GM18907 (cell line): ENCODE data around the gene RPL27A.

Source experiments
- ATAC-seq: cut with Tn5 transposase; IDR thresholded peaks from one replicate; pipeline ENCODE4 v1.9.1; 2021; ENCODE audit warnings: mild to moderate bottlenecking, moderate library complexity; ENCODE audit not compliant: unreplicated experiment

RPL27A gene

DNA sequence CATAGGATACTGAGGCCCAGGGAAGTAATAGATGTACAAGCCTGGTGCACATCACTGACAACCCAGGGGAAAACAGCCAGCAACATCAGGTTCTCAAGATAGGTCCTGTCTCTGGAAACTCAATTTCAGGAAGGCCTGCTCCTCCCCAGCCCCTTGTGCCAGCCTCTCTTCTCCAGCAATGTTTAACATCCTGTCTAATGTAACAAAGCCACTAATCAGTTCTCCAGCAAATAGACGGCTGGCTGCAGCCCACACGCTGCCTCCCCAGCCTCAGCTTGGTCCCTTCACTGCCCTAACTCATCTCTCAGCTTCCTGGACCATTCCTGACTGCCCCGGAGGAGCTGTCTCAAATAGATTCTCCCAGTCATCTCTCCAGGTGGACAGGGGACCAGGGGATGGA is 37.8 kb downstream of the RPL27A start:
- ATAC-seq = no peak

DNA sequence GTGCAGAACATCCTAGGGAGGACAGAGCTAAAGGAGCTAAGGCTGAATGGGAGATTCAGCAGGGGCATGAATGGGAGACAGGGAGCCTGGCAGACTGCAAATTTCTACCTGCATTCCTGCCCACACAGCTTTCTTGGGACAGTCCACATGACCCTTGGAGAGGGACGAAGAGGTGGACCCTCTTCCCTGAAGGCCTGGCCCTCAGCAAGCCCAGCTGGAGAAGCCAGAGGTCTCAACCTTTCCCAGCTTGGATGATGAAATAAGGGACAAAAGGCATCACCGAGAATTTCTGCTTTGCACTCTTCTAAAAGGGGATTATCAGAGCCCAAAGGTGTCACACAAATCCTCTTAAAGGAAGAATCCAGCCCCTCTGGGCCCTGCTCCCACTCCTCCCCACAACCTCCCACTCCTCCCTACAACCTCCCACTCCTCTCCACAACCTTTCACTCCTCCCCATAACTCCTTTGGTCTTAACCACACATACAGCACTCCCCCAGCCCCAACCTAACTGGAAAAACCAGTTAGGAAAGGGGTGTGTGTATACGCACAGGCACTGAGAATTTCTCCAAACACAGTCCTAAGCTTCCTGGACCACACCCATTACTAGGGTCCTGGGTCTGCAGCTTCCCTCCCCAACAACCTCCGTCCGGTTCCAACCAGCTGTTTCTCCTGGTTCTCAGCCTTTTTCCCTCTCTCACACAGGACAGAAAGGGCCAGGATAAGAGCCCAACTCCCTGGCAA is 38.4 kb downstream of the RPL27A start:
- ATAC-seq = no peak

DNA sequence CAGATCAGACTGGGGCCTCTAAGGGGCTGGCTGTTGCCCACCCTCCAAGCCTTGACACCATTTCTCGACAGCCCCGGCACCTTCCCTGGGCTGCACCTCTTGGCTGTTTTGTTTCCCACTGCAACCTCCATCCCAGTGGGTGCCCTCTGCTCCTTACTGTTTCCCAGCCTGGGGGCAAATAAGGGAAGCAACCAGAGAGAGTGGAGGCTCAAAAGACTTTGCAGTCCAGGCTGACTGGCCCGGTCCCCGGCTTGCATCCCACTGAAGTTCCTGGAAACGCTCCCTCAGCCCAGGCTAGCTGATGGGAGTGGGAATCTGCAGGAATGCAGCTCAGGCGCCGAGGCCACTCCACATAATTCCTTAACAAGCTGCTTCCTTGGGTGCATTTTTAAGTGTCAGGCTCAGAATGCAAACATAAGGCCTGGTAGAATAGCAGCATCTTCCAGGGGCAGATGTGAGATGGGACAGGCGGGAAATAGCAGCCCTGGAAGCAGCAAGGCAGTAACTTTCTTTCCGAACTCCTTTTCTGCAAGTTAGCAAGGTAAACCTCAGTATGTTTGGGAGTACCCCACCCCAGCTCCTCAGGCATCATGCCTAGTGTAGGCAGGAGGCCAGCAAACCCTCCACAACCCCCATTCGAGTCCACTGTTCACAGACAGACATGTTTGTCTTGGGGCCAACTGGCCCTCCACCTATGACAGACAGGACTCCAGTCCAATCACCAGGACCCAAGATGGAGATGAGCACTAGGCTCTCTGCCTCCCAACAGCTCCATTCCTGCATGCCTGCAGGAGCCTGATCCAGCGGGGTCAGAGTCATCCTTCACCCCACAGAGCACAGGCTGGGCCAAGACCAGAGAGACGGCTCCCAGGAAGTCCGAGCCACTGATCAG is 39.3 kb downstream of the RPL27A start:
- ATAC-seq = no peak

DNA sequence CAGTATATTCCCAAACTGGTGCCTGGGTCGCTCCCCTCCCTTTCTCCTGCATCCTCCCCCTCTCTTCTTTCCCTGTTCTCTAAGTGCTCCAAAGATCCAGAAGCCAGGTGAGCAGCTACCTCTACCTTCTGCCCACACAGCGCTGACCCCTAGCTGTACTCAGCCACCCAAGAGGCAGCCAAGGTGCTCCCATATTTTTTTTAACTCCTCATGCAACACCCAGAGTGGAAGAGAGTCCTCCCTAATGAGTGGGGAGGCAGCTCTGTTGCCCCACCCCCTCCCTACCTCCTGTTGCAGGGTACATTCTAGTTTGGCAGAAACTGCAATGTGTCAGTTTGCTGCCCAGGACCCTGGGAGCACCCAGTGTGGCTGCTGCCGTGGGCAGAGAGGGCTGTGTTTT is 40.2 kb downstream of the RPL27A start:
- ATAC-seq = no peak

DNA sequence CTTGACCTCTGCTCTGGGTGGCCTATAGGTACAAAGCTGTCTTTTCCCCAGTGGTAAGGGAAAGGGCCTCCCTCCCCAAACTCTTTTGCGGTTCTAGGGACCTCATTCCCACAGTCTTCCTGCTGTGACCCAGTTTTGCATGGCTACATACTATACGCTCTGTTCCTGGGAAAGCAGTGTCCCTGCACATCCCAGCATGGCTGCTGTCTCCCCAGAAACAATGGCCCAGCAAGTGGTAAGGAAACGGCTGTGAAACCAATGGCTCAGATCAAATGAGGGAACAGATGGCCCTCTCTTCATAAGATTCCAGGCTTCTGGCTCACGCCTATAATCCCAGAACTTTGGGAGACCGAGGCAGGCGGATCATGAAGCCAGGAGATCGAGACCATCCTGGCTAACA is 41.1 kb downstream of the RPL27A start:
- ATAC-seq = no peak

DNA sequence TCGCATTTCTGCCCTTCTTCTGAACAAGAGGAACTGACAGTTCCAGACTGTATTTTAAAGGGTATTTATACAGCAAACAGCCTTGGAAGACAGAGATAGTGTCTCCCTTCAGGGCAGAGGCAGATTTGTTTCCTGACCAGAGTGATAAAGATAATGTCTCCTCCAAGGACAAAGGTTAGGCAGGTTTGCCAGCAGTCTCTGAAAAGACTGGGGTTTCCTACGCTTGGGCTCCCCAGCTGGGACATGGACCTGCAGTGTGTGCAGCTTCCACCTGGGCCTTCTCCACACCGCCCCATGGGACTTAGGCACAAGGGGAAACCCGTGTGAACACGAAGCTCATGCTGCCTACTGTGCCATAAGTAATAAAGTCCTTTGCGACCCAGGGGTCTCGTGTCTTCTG is 42.1 kb downstream of the RPL27A start:
- ATAC-seq = no peak

DNA sequence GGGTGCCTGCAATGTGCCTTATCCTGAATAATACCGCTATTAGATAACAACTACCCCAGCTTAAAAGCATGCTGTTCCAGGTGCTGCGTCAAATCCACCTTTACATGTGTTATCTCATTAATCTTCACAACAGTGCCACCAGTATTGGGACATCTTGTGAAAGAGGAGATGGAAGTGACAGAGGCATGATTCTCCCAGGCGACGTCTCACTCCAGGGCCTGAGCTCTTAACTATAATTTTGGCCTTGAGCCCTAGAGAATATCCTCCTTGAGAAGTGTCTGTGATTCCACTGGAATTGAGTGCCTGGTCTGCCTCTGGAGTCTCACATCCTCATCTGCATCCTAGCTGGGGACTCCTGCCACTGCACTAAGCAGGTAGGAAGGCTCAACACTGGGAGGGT is 43.8 kb downstream of the RPL27A start:
- no peak for ATAC-seq

DNA sequence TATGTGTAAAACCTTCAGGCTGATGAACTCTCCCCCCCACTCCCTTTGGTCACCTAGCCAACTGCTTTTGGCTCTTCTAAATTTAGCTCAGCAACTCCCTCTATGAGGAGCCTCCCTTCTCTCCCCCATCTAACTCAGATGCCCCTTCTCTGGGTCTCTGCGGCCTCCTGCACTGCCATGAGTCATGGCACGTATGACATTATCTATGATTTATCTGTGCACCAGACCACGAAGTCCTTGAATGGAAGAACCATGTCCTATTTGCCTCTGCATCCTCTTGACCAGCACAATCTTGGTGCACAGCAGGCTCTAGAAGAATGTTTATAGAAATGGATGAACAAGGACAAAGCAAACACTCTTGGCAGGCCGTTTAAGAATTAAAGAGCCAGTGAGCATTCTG is 46.0 kb downstream of the RPL27A start:
- ATAC-seq = no peak

DNA sequence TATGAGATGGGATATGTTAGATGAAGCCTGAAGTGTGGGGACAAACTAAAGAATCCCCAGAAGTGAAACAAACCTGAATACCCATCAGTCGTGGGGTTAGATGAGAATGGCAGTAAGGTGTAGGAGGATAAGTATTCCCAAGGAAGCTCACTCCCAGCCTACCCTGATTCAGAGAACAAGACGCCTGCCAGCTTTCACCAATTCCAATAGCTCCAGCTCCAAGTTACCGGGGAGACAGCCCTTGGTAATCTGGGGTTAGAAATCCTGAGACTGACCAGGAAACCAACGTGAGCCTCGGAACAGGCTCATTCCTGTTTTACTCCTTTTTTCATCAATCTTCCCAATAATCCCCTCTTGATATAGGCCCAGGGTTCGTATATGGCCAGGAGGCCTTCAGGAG is 46.5 kb downstream of the RPL27A start:
- no peak for ATAC-seq

DNA sequence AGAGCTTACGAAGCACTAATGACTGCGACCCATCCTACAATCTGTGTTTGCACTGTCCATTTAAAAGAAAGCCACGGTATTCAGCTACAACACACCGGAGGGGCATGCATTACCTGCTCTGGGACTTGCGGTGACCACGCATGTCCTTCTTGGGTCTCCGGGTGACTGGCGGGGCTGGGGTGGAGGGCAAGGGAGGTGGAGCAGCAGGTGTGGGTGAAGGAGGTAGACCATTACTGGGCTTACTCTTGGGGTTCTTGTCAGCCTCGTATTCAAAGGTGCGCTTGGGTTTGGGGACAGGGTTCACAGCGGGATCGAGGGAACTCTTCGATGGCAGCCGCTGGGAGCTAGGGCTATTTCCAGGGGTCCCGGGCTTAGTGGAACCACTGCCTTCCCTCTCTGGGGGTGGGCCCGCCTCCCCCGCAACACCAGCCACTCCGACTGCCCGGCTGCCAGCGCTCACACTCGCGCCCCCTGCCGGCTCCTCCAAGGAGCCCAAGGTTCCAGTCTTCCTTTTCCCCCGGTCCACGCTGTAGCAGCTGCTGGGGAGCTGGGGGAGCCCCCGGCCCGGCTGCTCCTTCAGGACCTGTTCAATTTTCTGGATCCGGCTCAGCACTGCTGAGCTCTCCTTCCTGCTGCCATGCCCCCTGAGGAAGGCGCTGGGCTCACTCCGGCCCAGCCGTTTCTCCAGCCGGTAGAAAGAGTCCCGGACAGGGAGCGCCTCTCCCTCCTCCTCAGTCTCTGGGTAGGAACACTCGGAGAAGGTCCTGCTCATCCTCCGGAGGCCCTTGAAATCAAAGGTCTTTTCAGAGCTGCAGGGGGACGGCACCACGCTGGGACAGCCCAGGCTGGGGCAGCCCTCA is 47.5 kb downstream of the RPL27A start:
- ATAC-seq = no peak

DNA sequence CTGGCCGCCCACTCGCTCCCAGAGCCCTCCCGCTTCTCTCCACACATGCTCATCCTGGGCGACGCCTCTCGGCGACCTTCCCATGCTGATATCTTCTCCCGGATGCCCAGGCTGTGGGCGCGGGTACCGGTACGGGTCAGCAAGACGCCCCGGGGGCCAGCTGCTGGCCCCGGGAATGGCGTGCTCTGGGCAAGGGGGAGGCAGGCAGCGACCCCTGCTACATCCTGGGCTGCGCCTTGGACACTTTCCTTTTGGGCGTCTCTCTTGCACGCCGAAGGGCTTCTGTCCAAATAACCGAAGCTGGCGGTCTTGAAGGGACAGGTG is 48.1 kb downstream of the RPL27A start:
- ATAC-seq = no peak

DNA sequence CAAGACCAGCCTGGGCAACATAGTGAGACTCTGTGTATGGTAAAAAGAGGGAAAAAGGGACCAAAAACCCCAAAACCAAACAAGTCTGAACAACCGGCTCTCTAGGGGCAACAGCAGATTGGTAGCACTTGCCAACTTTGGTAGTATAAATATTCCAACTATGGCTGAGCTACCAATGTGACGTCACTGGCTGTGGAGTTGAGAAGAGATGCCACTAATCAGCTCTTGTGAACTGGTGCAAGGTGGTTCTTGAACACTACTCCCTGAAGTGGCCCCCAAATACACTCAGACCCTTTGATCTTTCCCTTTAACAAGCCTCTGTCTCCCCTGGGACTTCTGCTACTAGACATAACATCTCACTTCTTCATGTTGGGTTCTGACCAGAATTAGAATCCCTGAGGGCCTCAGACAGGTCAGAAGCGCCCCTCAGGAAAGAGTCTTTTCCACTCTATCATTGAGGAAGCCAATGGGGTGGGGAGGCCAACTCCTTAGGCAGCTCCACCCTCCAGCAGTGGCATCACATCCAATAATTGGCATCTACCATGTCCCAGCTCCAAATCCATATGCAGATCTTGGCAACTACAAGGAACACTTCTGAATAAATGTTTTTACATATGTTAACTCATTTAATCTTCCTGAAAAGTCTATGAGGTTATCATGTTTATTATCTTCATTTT is 49.2 kb downstream of the RPL27A start:
- ATAC-seq = no peak

DNA sequence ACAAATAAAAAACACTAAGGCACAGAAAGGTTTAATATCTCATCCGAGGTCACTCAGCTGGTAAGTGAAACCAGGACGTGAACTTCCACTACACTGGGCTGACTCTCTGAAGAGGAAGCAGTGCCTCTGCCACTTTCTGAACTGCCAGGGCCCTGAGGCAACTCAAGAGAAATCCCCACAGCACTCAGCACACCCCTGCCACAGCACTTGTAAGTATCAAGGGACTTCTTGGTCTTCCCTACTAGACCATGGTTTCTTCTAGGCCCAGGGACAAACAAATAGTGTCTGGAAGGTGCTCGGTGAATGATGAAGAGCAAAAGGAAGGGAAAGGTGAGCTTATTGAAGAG is 49.7 kb downstream of the RPL27A start:
- peak; percentile 93 for ATAC-seq

DNA sequence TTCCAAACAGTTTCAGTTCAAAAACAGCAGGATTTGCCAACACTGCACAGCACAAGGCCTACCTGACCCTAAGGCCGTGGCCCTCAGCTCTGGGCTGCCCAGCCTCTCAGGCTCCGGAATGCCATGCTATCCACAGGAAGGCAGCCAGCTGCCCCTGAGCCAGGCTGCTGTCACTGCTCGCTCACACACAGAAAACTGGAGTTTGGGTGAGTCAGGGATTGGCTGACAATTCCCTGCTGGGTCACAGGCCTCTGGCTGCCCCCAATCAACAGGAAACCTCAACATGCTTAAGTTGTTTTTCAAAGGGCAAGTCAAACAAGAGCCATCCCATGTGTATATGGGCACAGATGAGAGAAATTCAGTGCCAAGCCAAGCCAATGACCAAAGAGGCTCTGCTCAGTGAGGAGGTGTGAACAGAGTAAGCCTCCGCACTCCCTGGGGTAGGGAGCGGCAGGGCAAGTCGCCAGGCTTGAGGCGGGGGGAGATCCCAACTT is 50.2 kb downstream of the RPL27A start:
- peak; percentile 12 for ATAC-seq

DNA sequence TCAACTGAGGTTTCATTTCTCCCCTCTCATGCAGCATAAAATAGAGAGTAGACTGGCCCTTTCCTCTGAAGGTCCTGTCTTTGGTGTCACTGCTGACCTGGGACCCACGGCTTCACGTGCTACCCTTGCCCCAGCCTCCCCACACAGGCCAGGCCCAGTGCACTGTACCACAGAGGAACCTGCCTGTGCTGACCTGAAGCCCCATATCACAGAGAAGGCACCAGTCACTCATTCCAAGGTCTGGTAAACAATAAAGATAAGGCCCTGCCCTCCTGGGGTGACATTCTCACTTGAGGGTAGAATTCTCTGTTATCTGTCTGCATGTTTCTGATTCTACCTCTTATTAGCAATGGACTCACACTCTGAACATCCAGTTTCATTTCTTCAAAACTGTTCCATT is 51.3 kb downstream of the RPL27A start:
- no peak for ATAC-seq

DNA sequence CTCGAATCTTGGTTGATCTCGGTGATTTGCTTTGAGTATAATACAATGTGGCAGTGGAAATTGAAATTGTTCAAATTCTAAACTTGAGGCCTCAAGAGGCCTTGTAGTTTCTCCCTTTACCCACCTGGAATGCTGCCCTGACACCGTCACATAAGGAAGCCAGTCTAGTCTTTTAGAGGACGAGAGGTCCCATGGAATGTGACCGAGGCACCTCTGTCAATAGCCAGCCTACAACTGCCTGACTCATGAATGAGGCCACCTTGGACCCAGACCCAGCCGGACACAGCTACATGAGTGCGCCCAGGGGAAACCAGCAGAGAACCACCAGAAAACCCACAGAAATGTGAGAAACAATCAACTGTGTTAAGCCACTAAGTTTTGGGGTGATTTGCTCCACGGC is 52.5 kb downstream of the RPL27A start:
- no peak for ATAC-seq

DNA sequence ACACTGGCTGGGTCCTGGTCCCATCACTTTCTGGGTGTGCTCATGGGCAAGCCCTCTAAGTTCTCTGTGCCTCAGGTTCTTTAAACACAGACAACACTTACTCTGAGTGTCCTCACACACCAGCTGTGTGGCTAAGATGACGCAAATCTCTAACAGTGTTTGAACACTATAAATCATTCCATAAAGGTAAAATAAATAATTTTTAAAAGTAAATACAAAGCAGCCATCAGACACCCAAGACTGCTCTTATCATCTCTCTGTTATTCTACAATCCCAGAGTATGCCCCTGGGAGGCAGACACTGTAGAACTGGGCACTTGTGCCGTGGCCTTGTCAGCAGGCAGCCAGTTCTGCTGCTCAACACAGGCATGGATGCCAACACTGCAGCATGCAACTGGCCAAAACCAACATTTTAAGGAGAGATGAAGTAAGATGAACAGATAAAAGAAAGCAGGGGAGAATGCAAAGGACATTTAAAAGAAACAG is 56.8 kb downstream of the RPL27A start:
- no peak for ATAC-seq
